CD14-positive monocyte (primary cell): ENCODE data around the gene PTGDR2. TPM values are rescaled to one million over a fixed set of nuclear protein-coding genes. Genes with fewer than 3 reads are reported as not detected.

Source experiments
- DNase-seq, 3 donors: peaks; one replicate each; pipeline ENCODE4 v3.0.0-alpha.2; 2011 to 2022
- H2AFZ ChIP-seq: 2 replicates; pipeline ENCODE4 v1.6.0; 2012; ENCODE audit warnings: mild to moderate bottlenecking, low read depth, low read length, inconsistent platforms; ENCODE audit not compliant: insufficient read depth, poor library complexity, severe bottlenecking
- H3K27ac ChIP-seq, 2 donors: 1 replicate in 1 of 2; 2 replicates in 1 of 2; pipeline ENCODE4 v1.5.1; 2012 to 2013; ENCODE audit warnings: low read length in 2 of 2, control low read depth in 1 of 2, inconsistent platforms in 1 of 2, low read depth in 1 of 2, mild to moderate bottlenecking in 1 of 2
- H3K27me3 ChIP-seq, 2 donors: one replicate each; pipeline versions ENCODE4 v1.6.0 to v1.6.1; 2011 to 2013; ENCODE audit warnings: low read length in 2 of 2; ENCODE audit not compliant: control insufficient read depth in 2 of 2, insufficient read depth in 2 of 2
- H3K36me3 ChIP-seq, 2 donors: replicated peaks in 1 of 2; 1 replicate in 1 of 2; 2 replicates in 1 of 2; pipeline versions ENCODE4 v1.5.1 to v1.6.1; 2012 to 2013; ENCODE audit warnings: low read length in 2 of 2, control low read depth in 1 of 2, inconsistent platforms in 1 of 2, mild to moderate bottlenecking in 1 of 2; ENCODE audit not compliant: insufficient read depth in 2 of 2, control insufficient read depth in 1 of 2
- H3K4me1 ChIP-seq, 2 donors: 1 replicate in 1 of 2; 2 replicates in 1 of 2; pipeline versions ENCODE4 v1.5.1 to v1.6.1; 2012 to 2013; ENCODE audit warnings: low read length in 2 of 2, control low read depth in 1 of 2, inconsistent platforms in 1 of 2, mild to moderate bottlenecking in 1 of 2, moderate library complexity in 1 of 2; ENCODE audit not compliant: insufficient read depth in 2 of 2, control insufficient read depth in 1 of 2
- H3K4me2 ChIP-seq: replicated peaks from 2 replicates; pipeline ENCODE3; 2012; ENCODE audit warnings: low read length, moderate library complexity, mild to moderate bottlenecking; ENCODE audit not compliant: poor library complexity, severe bottlenecking; ENCODE audit errors: extremely low read depth
- H3K4me3 ChIP-seq, 3 experiments: fragments of 200-600 bp in 1 of 3; sonication (generic) in 1 of 3; replicated peaks in 1 of 3; 1 replicate in 2 of 3; 2 replicates in 1 of 3; pipeline ENCODE4 v1.5.1; 2011 to 2013; ENCODE audit warnings: low read length in 3 of 3, mild to moderate bottlenecking in 3 of 3, control low read depth in 2 of 3, low read depth in 2 of 3, inconsistent platforms in 1 of 3, moderate library complexity in 1 of 3
- H3K79me2 ChIP-seq: 2 replicates; pipeline ENCODE4 v1.6.0; 2012; ENCODE audit warnings: mild to moderate bottlenecking, control low read depth, inconsistent platforms, low read length, moderate library complexity; ENCODE audit not compliant: insufficient read depth
- H3K9ac ChIP-seq: 2 replicates; pipeline ENCODE4 v1.6.0; 2017; ENCODE audit warnings: low read length, mild to moderate bottlenecking; ENCODE audit not compliant: insufficient read depth, poor library complexity, severe bottlenecking
- H3K9me3 ChIP-seq, 2 donors: replicated peaks in 1 of 2; 1 replicate in 1 of 2; 2 replicates in 1 of 2; pipeline versions ENCODE4 v1.5.1 to v1.6.1; 2012 to 2013; ENCODE audit warnings: low read length in 2 of 2, control low read depth in 1 of 2; ENCODE audit not compliant: control insufficient read depth in 1 of 2, insufficient read depth in 1 of 2
- H4K20me1 ChIP-seq: 2 replicates; pipeline ENCODE4 v1.6.0; 2012; ENCODE audit warnings: mild to moderate bottlenecking, low read length, control low read depth, moderate library complexity; ENCODE audit not compliant: insufficient read depth
- H3K27ac Mint-ChIP-seq, 7 donors: one replicate each; pipeline ENCODE4 v1.8.0; 2020; ENCODE audit warnings: mild to moderate bottlenecking in 7 of 7, mixed read lengths in 7 of 7, moderate library complexity in 6 of 7, inconsistent platforms in 2 of 7
- H3K27me3 Mint-ChIP-seq, 3 donors: one replicate each; pipeline ENCODE4 v1.8.0; 2021 to 2022; ENCODE audit warnings: low read depth in 3 of 3, mild to moderate bottlenecking in 3 of 3, mixed read lengths in 3 of 3, moderate library complexity in 3 of 3, inconsistent platforms in 1 of 3
- H3K36me3 Mint-ChIP-seq, 2 donors: one replicate each; pipeline ENCODE4 v1.8.0; 2020; ENCODE audit warnings: mixed read lengths in 2 of 2, inconsistent platforms in 1 of 2, mild to moderate bottlenecking in 1 of 2
- H3K4me1 Mint-ChIP-seq: one replicate; pipeline ENCODE4 v1.8.0; 2020; ENCODE audit warnings: mild to moderate bottlenecking, mixed read lengths
- H3K4me3 Mint-ChIP-seq, 2 donors: one replicate each; pipeline ENCODE4 v1.8.0; 2020; ENCODE audit warnings: mild to moderate bottlenecking in 2 of 2, mixed read lengths in 2 of 2, moderate library complexity in 1 of 2
- H3K9me3 Mint-ChIP-seq, 7 donors: one replicate each; pipeline ENCODE4 v1.8.0; 2020 to 2022; ENCODE audit warnings: mixed read lengths in 7 of 7, mild to moderate bottlenecking in 6 of 7, moderate library complexity in 6 of 7, inconsistent platforms in 2 of 7
- WGBS: methylation state at CpG from one replicate; pipeline ENCODE4 v1.1.5; 2013; ENCODE audit warnings: missing lambda C conversion rate; ENCODE audit not compliant: insufficient coverage; 5-methylcytosine and 5-hydroxymethylcytosine counted together
- intact Hi-C, 2 donors: fragments of 100-400 bp; cut with micrococcal nuclease; formaldehyde crosslinking; loops; one replicate each; pipeline versions ENCODE4 v1.15.0 to v1.15.1; 2023
- polyA plus RNA-seq, 3 donors: library from polyadenylated mRNA; depleted of rRNA in 1 of 3; unstranded in 2 of 3; stranded (reverse) in 1 of 3; fragments of 300-500 nt in 2 of 3; fragments of >200 nt in 1 of 3; fragmentation: Illumina TruSeq in 2 of 3; gene quantifications; 1 replicate in 2 of 3; 2 replicates in 1 of 3; pipeline ENCODE4 v1.2.3, GENCODE V29; 2012 to 2021
- TF ChIP-seq, protein P1 (sequence below): fragments of 200-600 bp; IDR thresholded peaks from one replicate; pipeline ENCODE4 v1.8.0; 2022; ENCODE audit warnings: antibody characterized with exemption, mild to moderate bottlenecking

Gene PTGDR2
- polyA plus RNA-seq, 3 donors = 0.32 to 0.65 (median 0.46) TPM

GRCh38 chr11:60871378-60872061 is 15.8 kb upstream of the PTGDR2 start:
- no peak overlapping the region for H3K4me3 Mint-ChIP-seq
- Histone ChIP-seq H3K9me3 (no peaks in the 10 kb centered on the region), H3K4me1 (peaks cover 11 to 15% of the 10 kb centered on the region in 2 donors), H3K79me2 (no peaks in the 10 kb centered on the region), H3K27ac (no peak overlapping the region), H2AFZ (no peak overlapping the region), H4K20me1 (no peaks in the 10 kb centered on the region), H3K4me3 (no peak overlapping the region), H3K9ac (no peak overlapping the region), H3K36me3 (no peaks in the 10 kb centered on the region), H3K4me2 (no peak overlapping the region), H3K27me3 (no peaks in the 10 kb centered on the region)
- H3K9me3 Mint-ChIP-seq = no peaks in the 10 kb centered on the region
- DNase-seq = no peak
- WGBS = 67% methylated on average over 3 of the region's 7 CpGs
- H3K27me3 Mint-ChIP-seq = peaks cover 0 to 3% (median 2%) of the 10 kb centered on the region in 3 donors
- H3K36me3 Mint-ChIP-seq = no peaks in the 10 kb centered on the region
- intact Hi-C loops = no loop called here
- H3K4me1 Mint-ChIP-seq = peaks cover 12% of the 10 kb centered on the region
- no peak overlapping the region for H3K27ac Mint-ChIP-seq
- TF ChIP-seq, protein P1, sequence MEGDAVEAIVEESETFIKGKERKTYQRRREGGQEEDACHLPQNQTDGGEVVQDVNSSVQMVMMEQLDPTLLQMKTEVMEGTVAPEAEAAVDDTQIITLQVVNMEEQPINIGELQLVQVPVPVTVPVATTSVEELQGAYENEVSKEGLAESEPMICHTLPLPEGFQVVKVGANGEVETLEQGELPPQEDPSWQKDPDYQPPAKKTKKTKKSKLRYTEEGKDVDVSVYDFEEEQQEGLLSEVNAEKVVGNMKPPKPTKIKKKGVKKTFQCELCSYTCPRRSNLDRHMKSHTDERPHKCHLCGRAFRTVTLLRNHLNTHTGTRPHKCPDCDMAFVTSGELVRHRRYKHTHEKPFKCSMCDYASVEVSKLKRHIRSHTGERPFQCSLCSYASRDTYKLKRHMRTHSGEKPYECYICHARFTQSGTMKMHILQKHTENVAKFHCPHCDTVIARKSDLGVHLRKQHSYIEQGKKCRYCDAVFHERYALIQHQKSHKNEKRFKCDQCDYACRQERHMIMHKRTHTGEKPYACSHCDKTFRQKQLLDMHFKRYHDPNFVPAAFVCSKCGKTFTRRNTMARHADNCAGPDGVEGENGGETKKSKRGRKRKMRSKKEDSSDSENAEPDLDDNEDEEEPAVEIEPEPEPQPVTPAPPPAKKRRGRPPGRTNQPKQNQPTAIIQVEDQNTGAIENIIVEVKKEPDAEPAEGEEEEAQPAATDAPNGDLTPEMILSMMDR = no peak

GRCh38 chr11:60870733-60871377 is 15.1 kb upstream of the PTGDR2 start:
- Histone ChIP-seq H3K4me3 (no peak overlapping the region), H3K9me3 (no peaks in the 10 kb centered on the region), H3K36me3 (no peaks in the 10 kb centered on the region), H3K27me3 (no peaks in the 10 kb centered on the region), H3K9ac (no peak overlapping the region), H3K27ac (no peak overlapping the region), H2AFZ (no peak overlapping the region), H3K4me2 (no peak overlapping the region), H3K4me1 (peaks cover 11 to 15% of the 10 kb centered on the region in 2 donors), H3K79me2 (no peaks in the 10 kb centered on the region), H4K20me1 (no peaks in the 10 kb centered on the region)
- TF ChIP-seq, protein P1 = no peak
- Mint-ChIP-seq H3K27me3 (peaks cover 0 to 3% (median 2%) of the 10 kb centered on the region in 3 donors), H3K36me3 (no peaks in the 10 kb centered on the region), H3K4me3 (no peak overlapping the region), H3K27ac (no peak overlapping the region), H3K4me1 (peaks cover 12% of the 10 kb centered on the region), H3K9me3 (no peaks in the 10 kb centered on the region)
- 71% methylated on average over 12 of the region's 13 CpGs for WGBS
- intact Hi-C loops = no loop called here
- DNase-seq = no peak
